ENCODE results near the gene CD28.

GRCh38 chr2:203720915-203721672 lies 14.7 kb downstream of the CD28 start:
- TF ChIP-seq CTCF (IDR thresholded peaks at IDR 0.05): no peak
- TF ChIP-seq POLR2AphosphoS5 (IDR thresholded peaks at IDR 0.05; ENCODE audit: insufficient read depth in 1 of 2, low read depth in 1 of 2): no peak
- TF ChIP-seq POLR2A (IDR thresholded peaks at IDR 0.05): no peak

All from vagina (tissue), 2 donors.